ENCODE measurements around the gene DNAI7.

GRCh38 chr12:25208554-25208953 is 13.6 kb upstream of the DNAI7 start:
- no peak for TF ChIP-seq CTCF (IDR thresholded peaks at IDR 0.05; ENCODE audit: insufficient read depth, low read depth, low read length)
- no peak for TF ChIP-seq EZH2 (IDR thresholded peaks at IDR 0.05; ENCODE audit: insufficient read depth, low read length)
